Osteocyte (in vitro differentiated cells): Measurements from ENCODE around the gene JTB. TPM values are rescaled to one million over a fixed set of nuclear protein-coding genes. Genes with fewer than 3 reads are reported as not detected.

ENCODE experiments used
- DNase-seq: peaks from one replicate; pipeline ENCODE4 v3.0.0; 2021; ENCODE audit warnings: mixed read lengths; ENCODE audit not compliant: unreplicated experiment; ENCODE audit errors: extremely low spot score
- H3K27ac Mint-ChIP-seq: one replicate; pipeline ENCODE4 v1.8.0; 2021; ENCODE audit warnings: mild to moderate bottlenecking, mixed read lengths; ENCODE audit not compliant: unreplicated experiment
- H3K27me3 Mint-ChIP-seq: one replicate; pipeline ENCODE4 v1.8.0; 2021; ENCODE audit warnings: mixed read lengths; ENCODE audit not compliant: unreplicated experiment
- H3K36me3 Mint-ChIP-seq: one replicate; pipeline ENCODE4 v1.8.0; 2021; ENCODE audit warnings: mixed read lengths; ENCODE audit not compliant: unreplicated experiment
- H3K4me1 Mint-ChIP-seq: one replicate; pipeline ENCODE4 v1.8.0; 2021; ENCODE audit warnings: mixed read lengths; ENCODE audit not compliant: unreplicated experiment
- H3K4me3 Mint-ChIP-seq: one replicate; pipeline ENCODE4 v1.8.0; 2021; ENCODE audit warnings: mild to moderate bottlenecking, moderate library complexity, mixed read lengths; ENCODE audit not compliant: unreplicated experiment
- H3K9me3 Mint-ChIP-seq: one replicate; pipeline ENCODE4 v1.8.0; 2021; ENCODE audit warnings: mixed read lengths; ENCODE audit not compliant: unreplicated experiment
- total RNA-seq: library from RNA; stranded (reverse); gene quantifications from 2 replicates; pipeline ENCODE4 v1.2.1, GENCODE V29; 2021
- TF ChIP-seq, protein P1 (sequence below): fragments of 200-600 bp; sonication (generic); IDR thresholded peaks from 2 replicates; pipeline ENCODE4 v1.5.0; 2021; ENCODE audit warnings: antibody characterized with exemption, mild to moderate bottlenecking, moderate library complexity

Gene JTB
- total RNA-seq, 1 donor from 2014 or later = 143 TPM

DNA sequence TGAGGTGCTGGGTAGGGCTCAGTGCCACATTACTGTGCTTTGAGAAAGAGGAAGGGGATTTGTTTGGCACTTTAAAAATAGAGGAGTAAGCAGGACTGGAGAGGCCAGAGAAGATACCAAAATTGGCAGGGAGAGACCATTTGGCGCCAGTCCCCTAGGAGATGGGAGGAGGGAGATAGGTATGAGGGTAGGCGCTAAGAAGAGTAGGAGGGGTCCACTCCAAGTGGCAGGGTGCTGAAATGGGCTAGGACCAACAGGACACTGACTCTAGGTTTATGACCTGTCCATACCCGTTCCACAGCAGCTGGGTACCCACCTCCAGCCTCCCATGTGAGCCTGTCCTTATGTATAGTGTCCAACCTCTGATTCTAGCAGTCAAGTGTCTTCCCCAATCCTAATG, 18.0 kb downstream of the JTB start:
- Mint-ChIP-seq H3K4me1 (peaks cover 58% of the 10 kb centered on the region), H3K27me3 (no peaks in the 10 kb centered on the region), H3K36me3 (peaks cover 9% of the 10 kb centered on the region), H3K27ac (peak overlapping the region; percentile 96), H3K4me3 (no peak overlapping the region), H3K9me3 (no peaks in the 10 kb centered on the region)
- DNase-seq = no peak
- TF ChIP-seq, protein P1, sequence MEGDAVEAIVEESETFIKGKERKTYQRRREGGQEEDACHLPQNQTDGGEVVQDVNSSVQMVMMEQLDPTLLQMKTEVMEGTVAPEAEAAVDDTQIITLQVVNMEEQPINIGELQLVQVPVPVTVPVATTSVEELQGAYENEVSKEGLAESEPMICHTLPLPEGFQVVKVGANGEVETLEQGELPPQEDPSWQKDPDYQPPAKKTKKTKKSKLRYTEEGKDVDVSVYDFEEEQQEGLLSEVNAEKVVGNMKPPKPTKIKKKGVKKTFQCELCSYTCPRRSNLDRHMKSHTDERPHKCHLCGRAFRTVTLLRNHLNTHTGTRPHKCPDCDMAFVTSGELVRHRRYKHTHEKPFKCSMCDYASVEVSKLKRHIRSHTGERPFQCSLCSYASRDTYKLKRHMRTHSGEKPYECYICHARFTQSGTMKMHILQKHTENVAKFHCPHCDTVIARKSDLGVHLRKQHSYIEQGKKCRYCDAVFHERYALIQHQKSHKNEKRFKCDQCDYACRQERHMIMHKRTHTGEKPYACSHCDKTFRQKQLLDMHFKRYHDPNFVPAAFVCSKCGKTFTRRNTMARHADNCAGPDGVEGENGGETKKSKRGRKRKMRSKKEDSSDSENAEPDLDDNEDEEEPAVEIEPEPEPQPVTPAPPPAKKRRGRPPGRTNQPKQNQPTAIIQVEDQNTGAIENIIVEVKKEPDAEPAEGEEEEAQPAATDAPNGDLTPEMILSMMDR = no peak

DNA sequence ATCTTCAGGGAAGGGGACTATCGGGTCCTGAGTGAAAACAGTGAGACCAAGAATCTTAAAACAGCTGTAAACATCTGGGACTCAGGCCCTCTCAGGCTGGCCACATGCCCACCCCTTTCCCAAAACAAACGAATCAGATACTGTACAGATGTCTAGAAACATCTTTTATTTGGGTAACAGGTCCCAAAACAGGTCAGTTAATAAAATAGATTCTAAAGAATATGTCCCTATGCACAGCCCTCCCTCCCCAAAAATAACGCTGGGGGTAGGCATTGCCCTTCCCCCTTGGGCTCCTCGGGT, 18.6 kb downstream of the JTB start:
- H3K4me3 Mint-ChIP-seq = peak overlapping the region; percentile 96
- TF ChIP-seq, protein P1 = no peak
- no peaks in the 10 kb centered on the region for H3K9me3 Mint-ChIP-seq
- DNase-seq = no peak
- H3K4me1 Mint-ChIP-seq = peaks cover 52% of the 10 kb centered on the region
- H3K27ac Mint-ChIP-seq = peak overlapping the region; percentile 96
- peaks cover 14% of the 10 kb centered on the region for H3K36me3 Mint-ChIP-seq
- no peaks in the 10 kb centered on the region for H3K27me3 Mint-ChIP-seq

DNA sequence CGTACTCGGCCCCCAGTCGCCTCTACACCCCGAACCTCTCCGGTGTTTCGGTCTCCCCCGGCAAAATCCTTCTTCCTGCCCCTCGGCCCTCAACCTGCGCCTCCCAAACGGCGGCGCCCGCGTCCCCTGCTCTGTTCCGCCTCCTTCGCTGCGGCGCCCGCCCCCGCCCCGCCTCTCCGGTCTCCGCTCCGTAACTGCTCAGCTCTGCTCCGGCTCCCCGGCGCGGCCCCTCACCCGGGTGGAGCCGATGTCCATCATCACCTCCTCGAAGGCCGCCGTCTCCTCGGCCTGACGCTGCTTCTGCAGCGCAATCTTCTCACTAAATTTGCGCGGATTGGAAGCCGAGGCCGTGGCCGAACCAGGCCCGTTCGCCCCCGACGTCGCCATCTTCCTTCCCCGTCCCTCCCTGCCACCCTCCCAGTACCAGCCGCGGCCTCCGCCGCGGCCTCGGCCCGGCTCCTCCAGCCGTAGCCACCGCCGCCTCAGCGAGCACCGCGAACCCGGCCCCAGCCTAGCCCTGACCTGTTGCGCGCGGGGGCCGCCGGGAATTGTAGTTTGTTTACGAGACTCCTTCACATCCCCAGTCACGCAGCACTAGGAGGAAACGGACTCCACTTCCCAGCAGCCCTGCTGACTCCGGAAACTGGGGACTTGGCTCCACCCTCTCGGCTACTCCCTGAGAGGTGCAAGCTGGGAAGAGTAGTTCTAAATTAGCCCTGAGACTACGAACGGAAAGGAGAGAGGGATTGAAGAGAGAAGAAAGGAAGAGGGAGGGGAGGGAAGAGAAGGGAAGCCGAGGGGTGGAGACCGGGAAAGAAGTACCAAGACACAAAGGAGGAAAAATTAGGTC, 19.1 kb downstream of the JTB start, which contains the start of gene CRTC2:
CRTC2 (minus strand) TSS at position 502 of the 850 bp plus-strand sequence; CDS start at position 387, 115 bp downstream.
- peak within 1 kb of the TSS; percentile 96 for H3K27ac Mint-ChIP-seq

DNA sequence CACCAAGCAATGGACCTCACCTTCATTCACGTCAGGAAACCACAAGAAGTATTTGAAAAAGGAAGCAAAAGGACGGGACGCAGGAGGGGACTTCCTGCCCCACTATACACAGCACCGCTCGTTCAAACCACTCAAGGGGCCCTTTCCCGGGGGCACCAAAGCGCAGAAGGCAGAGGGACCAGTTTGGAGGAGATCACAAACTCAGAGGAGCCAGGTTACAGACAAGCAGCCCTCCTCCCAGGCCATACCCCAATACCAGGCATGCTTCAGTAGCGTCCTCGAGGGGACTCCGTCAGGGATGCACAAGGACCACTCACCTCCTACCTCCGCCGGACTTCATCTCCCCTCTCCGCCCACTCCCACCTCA, 19.7 kb downstream of the JTB start:
- no peaks in the 10 kb centered on the region for H3K27me3 Mint-ChIP-seq
- peaks cover 47% of the 10 kb centered on the region for H3K4me1 Mint-ChIP-seq
- no peaks in the 10 kb centered on the region for H3K9me3 Mint-ChIP-seq
- H3K36me3 Mint-ChIP-seq = peaks cover 14% of the 10 kb centered on the region
- TF ChIP-seq, protein P1 = peak; percentile 15
- DNase-seq = no peak
- peak overlapping the region; percentile 96 for H3K4me3 Mint-ChIP-seq
- H3K27ac Mint-ChIP-seq = peak overlapping the region; percentile 96

More for the DNA sequence above, 19.1 kb downstream of the JTB start, which contains the start of gene CRTC2:
- peak within 1 kb of the TSS; percentile 96 for H3K4me3 Mint-ChIP-seq
- H3K27me3 Mint-ChIP-seq = no peaks in the 10 kb centered on the region
- TF ChIP-seq, protein P1 = no peak
- peaks cover 14% of the 10 kb centered on the region for H3K36me3 Mint-ChIP-seq
- DNase-seq = peak; percentile 99
- H3K9me3 Mint-ChIP-seq = no peaks in the 10 kb centered on the region
- peaks cover 48% of the 10 kb centered on the region for H3K4me1 Mint-ChIP-seq

DNA sequence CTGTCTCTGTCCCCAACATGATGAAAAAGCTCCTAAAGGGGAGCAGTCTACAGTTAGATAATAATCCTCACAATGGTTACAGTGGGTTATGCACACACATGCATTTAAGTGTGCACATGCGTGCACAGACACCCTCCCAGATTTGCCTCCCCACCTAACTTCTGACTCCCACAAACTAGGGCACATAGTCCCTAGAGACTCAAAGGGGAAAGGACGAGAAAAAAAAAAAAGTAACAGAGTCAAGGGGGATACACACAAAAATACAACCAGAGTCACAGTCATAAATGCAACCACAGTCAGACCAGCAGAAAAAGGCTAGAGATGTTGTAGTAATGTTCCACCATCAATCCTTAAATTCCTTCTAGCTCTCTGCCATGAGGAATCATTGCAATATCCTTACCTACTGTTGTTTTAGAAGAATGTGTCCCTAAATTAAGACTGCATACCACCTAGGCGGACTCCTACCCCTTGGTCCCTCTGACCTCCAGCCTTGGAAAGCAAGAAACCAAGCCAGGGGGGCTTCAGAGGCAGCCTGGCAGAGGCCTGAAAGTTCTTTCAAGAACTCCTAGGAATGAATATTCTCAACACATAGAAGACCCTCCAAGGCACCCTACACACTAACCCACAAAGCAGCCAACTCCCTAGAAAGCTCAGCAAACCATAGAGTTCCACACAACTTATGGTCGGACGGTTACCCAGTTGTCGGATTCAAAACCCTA, 20.3 kb downstream of the JTB start:
- Mint-ChIP-seq H3K27ac (peak overlapping the region; percentile 96), H3K4me3 (peak overlapping the region; percentile 96), H3K4me1 (peaks cover 41% of the 10 kb centered on the region), H3K9me3 (no peaks in the 10 kb centered on the region), H3K36me3 (peaks cover 18% of the 10 kb centered on the region), H3K27me3 (no peaks in the 10 kb centered on the region)
- DNase-seq = no peak
- TF ChIP-seq, protein P1 = no peak
